GM12892 (cell line): ENCODE measurements around the gene NKAIN2.

Experiments
- POLR2A ChIP-seq: IDR thresholded peaks from 2 replicates; pipeline ENCODE4 v1.6.1; 2011; ENCODE audit warnings: low read depth, low read length, control low read depth
- POLR2AphosphoS5 ChIP-seq: IDR thresholded peaks from 2 replicates; pipeline ENCODE4 v1.6.1; 2011; ENCODE audit warnings: low read depth, low read length, control low read depth
- TAF1 ChIP-seq: IDR thresholded peaks from 2 replicates; pipeline ENCODE4 v1.6.1; 2011; ENCODE audit warnings: low read depth, mild to moderate bottlenecking, control low read depth, low read length, borderline replicate concordance

GRCh38 chr6:124560873-124561567, 757.4 kb downstream of the NKAIN2 start:
- TF ChIP-seq POLR2A (no peak), POLR2AphosphoS5 (no peak), TAF1 (no peak)
